NCI-H1417 (cell line): ENCODE results near the gene SYT6.

Source experiments
- DNase-seq, 3 experiments: peaks; one replicate each; lab custom pipeline; 2025; lab: John Stamatoyannopoulos, UW

The SYT6 gene

GRCh38 chr1:114093624-114094362, 59.9 kb downstream of the SYT6 start:
- DNase-seq, result no peak

- peak in 2 of 3 experiments; percentile 17 to 62 for DNase-seq
These were observed 61.2 kb downstream of the SYT6 start for GRCh38 chr1:114092186-114093062.

GRCh38 chr1:114091711-114092110, 62.0 kb downstream of the SYT6 start:
- DNase-seq, result no peak

- no peak for DNase-seq
These were observed 62.7 kb downstream of the SYT6 start for GRCh38 chr1:114090738-114091505.

- no peak for DNase-seq
These were observed 64.0 kb downstream of the SYT6 start for GRCh38 chr1:114089502-114090138.

GRCh38 chr1:114088392-114089299, 65.0 kb downstream of the SYT6 start:
- DNase-seq, result no peak

GRCh38 chr1:114087495-114087894, 66.2 kb downstream of the SYT6 start:
- no peak for DNase-seq

GRCh38 chr1:114086601-114087368, 66.9 kb downstream of the SYT6 start:
- no peak for DNase-seq

- no peak for DNase-seq
These were observed 70.6 kb downstream of the SYT6 start for GRCh38 chr1:114082867-114083585.

- DNase-seq, result no peak
These were observed 71.4 kb downstream of the SYT6 start for GRCh38 chr1:114082304-114082630.

- no peak for DNase-seq
These were observed 72.0 kb downstream of the SYT6 start for GRCh38 chr1:114081437-114082303.

- no peak for DNase-seq
These were observed 72.9 kb downstream of the SYT6 start for GRCh38 chr1:114080511-114081436.

GRCh38 chr1:114079596-114080190, 74.0 kb downstream of the SYT6 start:
- DNase-seq, result peak in 2 of 3 experiments; percentile 27 to 90

GRCh38 chr1:114078116-114078515, 75.6 kb downstream of the SYT6 start:
- no peak for DNase-seq

GRCh38 chr1:114077188-114077587, 76.5 kb downstream of the SYT6 start:
- DNase-seq, result no peak

- DNase-seq, result no peak
These were observed 77.4 kb downstream of the SYT6 start for GRCh38 chr1:114076308-114076707.
